ENCODE measurements around the gene SPTB.

The SPTB gene

DNA sequence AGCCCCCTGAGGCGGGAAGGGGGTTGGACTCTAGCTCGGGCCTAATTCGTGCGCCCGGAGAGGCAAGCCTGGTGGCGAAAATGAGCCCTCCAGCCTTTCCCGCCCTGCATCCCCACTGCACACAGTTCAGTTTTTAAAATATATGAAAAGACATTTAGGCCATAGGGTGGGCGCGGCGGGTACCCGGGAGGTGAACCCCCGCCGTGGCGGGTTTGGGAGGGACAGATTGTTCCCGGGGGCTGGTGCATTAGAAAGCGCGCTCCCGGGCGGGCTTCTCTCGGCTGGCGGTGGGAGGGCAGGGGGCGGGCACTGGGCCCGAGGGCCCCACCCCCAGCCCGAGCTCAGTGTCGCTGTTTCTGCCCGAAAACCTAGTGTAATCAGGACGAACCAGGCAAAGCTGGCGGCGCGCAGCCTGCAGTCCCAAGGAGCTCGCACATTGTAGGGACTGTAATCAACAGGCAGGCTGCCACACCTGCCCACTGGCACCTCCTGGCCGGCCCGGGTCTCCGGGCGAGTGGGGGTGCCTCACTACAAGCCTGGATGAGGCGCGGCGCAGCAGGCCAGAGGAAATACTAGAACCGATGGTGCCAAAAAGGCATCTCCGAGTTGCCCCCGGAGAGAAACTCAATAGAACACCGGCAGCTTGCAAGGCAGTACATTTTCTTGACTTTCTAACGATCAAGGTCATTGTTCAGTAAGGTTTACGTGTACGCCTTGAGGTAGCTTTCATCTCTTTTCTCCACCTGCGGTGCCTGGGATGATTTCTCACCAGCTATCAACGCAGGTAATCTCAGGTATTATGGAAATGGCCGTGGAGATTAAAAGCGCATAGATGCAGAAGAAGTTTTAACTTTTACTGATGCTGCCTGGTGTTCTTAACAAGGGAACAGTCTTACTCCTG is 764 bp upstream of the SPTB start:
- peak; percentile 91 for DNase-seq

DNA sequence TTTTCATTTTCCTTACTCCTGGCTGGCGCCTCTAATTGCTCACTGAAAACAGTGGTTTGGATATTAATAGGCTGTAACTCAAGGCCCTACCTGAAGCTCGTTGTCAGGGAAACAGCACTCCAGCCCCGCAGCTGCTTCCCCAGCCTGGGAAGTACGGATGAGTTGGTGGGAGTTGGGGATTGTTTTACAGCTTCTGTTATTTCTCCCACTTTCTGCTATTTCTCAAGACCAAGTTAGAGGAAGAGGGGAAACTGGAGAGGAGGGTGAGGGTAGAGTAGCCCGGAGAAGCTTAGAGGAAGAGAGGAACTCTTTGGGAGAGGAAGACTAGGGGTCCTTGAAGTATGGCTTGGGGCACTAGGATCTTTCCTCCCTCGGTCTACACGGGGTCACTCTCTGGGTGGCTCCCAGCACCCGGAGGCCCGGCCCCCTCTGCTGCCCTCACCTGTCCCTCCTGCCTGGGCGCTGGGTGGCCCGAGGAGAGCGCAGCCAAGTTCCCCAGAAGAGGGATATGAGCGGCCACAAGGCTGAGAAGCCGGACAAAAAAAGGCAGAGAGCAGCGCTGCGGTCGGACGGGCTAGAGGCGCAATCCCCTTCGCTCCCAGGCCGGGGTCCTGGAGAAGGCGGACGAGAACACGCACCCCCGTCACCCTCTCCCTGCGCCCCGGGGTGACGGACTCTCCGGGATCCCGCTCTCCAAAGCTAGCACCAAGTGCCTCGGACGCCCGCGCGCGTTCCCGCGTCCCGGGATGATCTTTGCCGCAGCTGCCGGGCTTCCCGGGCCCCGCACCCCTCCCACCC is 671 bp downstream of the SPTB start:
- peak; percentile 19 for DNase-seq

- DNase-seq = no peak
Measured at GRCh38 chr14:64877846-64878245, 1.9 kb downstream of the SPTB start.

DNA sequence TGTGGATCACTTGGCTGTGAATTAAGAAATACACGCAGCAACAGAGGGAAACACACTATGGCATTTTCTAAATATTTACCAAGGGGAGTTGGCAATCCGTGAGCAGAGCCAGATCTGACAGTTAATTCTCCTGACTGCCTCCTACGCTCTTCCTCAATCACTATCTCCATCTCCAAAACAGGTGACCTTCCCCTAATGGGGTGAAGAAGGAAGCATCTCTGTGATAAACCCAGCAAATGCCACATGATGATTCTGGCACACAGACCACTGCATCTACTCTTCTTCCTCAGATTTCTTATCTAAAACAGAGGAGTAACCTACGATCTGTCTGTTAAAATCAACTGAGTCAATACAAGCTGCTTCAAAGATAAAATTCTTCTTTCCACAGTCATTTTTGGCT is 4.4 kb downstream of the SPTB start:
- no peak for DNase-seq

GRCh38 chr14:64873506-64874219 is 6.0 kb downstream of the SPTB start:
- DNase-seq = no peak

DNA sequence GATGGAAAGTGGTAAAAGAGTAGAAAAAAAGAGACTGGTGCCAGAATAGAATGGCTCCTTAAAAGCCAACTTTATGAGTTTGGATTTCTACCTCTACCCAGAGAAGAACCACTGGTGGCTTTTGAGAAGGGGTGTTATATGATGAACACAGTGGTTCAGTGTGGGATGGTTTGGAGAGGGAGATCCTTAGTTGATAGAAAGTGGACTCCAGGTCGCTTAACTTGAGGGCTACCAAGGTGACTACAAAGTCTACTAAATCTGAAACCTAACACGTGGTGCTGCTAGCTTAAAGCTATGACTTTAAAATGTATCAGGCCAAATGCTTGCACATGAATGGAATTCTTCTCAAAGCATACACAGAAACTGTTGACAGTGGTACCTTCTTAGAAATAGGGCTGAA is 8.4 kb downstream of the SPTB start:
- no peak for DNase-seq

GRCh38 chr14:64870160-64870559 is 9.5 kb downstream of the SPTB start:
- no peak for DNase-seq

- no peak for DNase-seq
Measured at GRCh38 chr14:64868841-64869240, 10.9 kb downstream of the SPTB start.

- DNase-seq = no peak
Measured at GRCh38 chr14:64868379-64868778, 11.3 kb downstream of the SPTB start.

- DNase-seq = no peak
Measured at GRCh38 chr14:64867182-64867581, 12.5 kb downstream of the SPTB start.

DNA sequence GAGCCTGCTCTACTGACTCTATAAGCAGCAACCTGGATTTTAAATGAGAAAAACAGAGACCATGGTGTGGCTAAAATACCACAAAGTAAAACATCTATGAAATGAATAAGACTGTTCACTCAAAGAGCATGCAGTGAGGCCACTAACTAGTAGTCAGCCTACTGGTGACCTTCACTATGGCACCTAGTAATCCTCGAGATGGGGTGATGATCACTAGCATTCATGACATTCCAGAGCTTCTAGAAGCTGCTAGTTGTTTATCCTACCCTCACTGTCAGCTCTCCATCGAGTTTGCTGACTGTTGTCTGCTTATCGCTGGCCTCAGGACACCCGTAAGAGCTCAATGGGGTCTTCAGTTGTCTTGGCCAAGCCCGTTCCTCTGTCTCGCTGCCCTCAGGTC is 13.7 kb downstream of the SPTB start:
- DNase-seq = no peak

DNA sequence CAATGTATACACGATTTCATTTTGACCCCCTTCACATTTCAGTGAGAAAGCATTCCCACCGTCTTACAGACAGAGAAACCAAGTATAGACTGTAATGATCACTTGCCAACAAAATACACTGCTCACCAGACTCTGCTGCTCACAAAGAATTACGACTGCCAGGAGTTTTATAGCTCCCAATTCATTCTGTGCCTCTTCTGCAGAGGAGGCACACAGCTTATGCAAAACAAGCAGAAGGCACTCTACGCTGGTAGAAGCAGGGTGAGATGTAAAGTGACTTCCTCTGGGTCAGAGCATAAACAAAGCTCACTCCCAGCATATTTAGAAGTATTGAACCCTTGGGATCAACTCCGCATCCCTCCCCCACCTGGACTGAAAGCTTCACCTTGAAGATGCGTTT is 14.6 kb downstream of the SPTB start:
- DNase-seq = no peak

DNA sequence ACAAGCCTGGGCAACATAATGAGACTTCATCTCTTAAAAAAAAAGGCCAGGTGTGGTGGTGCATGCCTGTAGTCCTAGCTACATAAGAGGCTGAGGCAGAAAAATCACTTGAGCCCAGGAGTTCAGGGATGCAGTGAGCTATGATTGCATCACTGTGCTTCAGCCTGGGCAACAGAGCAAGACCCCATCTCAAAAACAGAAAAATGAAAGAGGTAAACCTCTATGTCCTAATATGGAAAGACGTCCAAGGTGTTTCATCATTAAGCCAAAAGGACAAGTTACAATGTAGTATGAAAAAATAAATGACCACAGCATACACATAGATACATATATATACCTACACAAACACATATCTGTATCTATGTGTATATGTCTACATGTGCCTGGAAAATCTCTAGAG is 15.4 kb downstream of the SPTB start:
- no peak for DNase-seq

GRCh38 chr14:64861916-64862315 is 17.8 kb downstream of the SPTB start:
- no peak for DNase-seq

DNA sequence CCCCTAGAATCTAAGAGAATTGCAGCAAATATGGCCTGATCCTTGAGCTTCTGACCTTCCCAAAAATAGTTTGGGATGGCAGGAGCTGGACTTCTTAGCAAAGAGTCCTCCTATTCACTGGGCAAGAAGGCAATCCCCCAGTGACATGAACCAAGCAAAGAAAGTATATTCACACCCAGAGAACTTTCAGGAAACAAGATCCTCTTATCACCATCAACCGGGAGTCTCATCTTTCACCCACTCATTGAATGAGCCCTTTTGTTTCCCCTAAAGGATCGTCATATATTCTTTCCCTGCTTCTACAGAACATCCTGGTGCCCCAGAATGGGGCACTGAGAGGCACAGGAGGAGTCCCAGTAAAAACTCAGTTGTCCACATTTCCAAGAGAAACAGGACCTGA is 19.7 kb downstream of the SPTB start:
- DNase-seq = no peak

GRCh38 chr14:64857979-64858744 is 21.5 kb downstream of the SPTB start:
- no peak for DNase-seq

GRCh38 chr14:64856529-64857445 is 22.9 kb downstream of the SPTB start:
- no peak for DNase-seq

DNA sequence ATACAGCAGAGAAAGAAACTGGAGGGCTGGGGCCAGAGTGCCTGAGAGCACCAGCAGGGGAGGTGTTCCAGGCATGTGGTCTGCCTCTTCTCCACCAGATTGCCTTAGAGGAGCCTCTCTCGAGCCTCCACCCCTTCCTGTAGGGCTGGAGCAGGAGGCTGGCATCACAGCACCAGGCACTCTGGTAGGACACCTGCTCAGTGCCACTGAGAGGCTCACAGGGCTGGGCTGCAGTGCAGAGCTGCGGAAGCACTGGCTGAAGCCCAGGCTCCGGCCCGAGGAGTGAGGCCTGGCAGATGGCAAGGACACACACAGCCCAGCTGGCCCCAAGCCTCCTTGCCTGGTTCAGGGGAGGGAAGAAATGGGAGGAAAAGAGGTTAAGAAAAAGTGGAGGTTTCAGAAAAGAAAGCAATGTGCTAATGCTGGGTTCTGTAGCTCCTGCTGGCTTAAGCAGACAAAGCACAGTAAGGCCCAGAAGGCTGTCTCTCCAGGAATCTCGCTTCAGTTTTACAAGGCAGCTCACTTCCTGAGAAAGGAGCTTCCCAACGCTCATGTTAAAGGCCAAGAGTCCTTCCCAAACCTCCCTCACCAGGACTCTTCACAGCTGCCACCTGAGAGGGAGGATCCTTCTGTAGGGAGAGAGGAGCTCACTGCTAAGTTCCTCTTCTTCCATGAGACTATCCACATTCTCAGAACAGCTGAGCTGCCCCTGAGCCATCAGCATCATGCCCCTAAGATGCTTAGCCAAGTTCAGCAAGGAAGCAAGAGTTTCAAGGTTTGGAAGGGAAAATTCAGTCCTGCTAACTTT is 23.8 kb downstream of the SPTB start:
- no peak for DNase-seq

DNA sequence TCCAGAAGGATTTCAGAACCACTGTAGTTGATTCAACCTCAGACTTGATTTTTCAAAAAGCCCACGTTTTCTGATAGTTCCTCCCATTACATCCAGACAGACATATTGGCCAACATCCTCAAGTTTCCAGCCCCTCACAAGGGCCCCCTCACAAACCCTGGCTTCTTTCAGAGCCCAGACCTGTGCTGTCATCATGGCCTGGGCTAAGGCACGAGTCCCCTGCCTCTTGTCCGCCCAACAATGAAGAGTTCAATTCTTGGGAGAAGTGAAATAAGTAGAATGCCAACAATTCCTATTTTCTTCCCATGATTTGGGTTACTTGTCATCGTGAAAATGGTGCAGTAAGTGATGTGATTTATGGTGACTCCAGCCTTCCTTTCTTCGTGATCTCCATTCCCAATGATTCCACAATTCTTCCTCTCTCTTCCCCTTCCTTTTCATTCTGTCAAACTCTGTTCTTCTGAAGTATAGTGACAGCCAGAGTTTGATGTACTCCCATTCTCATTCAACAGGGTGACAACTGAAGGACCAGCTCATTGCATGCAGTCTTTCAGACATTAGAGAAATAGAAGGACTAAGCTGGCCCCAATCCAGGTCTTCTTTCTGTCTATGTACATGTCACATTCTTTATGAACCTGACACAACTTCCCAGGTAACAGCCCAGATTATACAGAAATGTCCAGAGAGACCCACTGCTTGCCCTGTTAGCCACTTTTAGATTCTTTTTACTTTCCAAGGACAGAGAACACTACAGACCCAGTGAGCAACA is 29.2 kb downstream of the SPTB start:
- no peak for DNase-seq

- DNase-seq = no peak
Measured at GRCh38 chr14:64849940-64850339, 29.8 kb downstream of the SPTB start.
